GM21576 (cell line): ENCODE data around the gene ELMO1.
"Not testable (repeated sequence)": the region's sequence is repeated elsewhere in the genome, so short reads cannot be mapped to it uniquely, and the experiment has no call there.

Source experiments
- ATAC-seq: cut with Tn5 transposase; IDR thresholded peaks from one replicate; pipeline ENCODE4 v1.9.1; 2021; ENCODE audit warnings: mild to moderate bottlenecking, moderate library complexity; ENCODE audit not compliant: unreplicated experiment

ELMO1 gene

GRCh38 chr7:37150180-37150579 lies 298.5 kb downstream of the ELMO1 start:
- no peak for ATAC-seq

- ATAC-seq = no peak
These were observed 298.9 kb downstream of the ELMO1 start for GRCh38 chr7:37149773-37150124.

DNA sequence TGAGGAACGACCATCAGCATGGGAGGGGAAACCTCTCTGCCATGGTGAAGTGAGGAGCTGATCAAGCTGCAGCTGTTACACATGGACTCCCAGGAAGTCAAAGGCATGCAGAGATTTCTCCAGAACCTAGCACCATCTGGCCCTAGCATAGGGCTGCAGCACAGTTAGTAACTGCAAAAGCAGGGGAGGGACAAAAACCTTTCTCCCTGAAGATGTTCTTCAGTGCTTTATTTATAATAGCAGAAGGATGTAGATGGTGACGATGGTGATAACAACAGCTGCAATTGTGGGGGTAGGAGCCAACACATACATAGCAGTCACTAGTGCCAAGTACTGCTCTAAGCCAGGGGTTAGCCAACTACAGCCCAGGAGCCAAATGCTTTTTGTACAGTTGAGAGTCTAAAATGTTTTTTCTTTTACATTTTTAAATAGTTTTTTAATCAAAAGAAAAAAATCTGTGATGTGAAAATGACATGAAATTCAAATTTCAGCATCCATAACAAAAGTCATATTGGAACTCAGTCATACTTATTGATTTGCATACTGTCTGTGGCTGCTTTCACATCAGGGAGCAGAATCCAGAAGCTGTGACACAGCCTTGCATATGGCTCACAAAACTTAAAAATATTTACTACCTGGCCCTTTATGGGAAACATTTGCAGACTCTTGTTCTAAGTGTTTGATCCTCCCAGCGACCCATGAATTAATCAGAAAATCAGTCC lies 299.5 kb downstream of the ELMO1 start:
- ATAC-seq = peak; percentile 56

GRCh38 chr7:37145682-37146081 lies 303.0 kb downstream of the ELMO1 start:
- ATAC-seq = no peak

DNA sequence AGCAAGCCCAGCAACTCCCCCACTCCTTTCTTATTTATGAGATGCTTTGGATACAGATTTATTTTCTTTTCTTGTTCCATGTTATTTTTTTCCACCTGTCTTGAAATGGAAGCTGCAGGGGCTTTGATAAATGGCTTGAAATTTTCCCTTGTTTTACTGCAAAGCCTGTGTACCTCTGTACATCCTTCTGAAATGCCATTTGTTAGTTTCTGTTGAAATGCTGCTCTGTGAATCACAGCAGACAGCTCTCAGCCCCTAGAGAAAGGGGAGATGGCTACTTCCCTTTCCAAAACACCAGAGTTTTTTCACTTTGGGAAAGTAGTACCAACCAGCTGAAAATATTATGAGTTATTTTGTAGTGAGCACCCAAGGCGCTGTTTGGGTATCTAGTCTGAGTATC lies 304.2 kb downstream of the ELMO1 start:
- ATAC-seq = no peak

- no peak for ATAC-seq
These were observed 305.7 kb downstream of the ELMO1 start for GRCh38 chr7:37142958-37143357.

DNA sequence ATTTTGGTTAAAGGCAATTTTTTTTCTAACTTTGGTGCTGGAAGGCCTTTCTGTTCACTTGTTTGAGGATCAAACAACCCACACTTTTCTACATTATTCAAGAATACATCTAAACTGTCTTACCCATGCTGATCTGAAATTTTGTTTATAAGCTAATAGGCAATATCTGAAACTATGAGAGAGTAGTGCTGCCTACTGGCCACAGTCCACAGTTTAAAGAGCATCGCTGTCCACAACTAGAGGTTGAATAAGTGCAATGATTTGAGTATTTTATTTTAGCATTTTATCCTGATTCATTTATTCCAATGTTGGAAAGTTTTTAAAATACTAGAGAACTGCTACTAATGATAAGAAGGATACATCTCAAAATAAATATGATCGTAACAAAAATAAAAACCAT lies 306.9 kb downstream of the ELMO1 start:
- no peak for ATAC-seq

DNA sequence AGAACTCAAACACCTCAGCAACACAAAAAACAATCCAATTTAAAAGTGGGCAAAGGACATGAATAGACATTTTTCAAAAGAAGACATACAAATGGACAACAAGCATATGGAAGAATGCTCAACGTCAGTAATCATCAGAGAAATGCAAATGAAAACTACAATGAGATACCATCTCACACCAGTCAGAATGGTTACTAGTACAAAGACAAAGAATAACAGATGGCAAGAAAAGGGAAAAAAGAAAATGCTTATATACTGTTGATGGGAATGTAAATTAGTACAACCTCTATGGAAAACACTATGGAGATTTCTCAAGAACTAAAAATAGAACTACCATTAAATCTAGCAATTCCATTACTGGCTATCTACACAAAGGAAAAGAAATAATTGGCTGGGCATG lies 314.8 kb downstream of the ELMO1 start:
- not testable (repeated sequence) for ATAC-seq

GRCh38 chr7:37131855-37132254 lies 316.8 kb downstream of the ELMO1 start:
- no peak for ATAC-seq

DNA sequence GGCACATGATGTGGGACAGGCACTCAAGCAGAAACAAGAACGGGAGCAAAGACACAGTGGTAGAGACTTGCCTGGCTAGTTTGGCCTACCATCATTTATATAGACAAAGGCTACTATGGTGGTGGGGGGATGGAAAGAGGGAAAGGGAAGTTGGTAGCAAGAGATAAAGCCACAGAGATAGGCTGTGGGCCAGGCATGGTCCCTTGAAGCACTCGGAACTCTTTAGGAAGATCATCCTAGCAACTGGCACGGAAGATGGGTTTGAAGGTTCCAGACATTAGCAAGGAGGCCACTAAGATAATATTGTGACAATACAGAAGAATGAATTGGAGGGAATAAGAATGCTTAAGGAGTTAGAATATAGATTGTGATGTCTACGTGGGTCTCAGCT lies 319.6 kb downstream of the ELMO1 start:
- ATAC-seq = no peak

GRCh38 chr7:37128327-37129034 lies 320.2 kb downstream of the ELMO1 start:
- no peak for ATAC-seq

- no peak for ATAC-seq
These were observed 329.3 kb downstream of the ELMO1 start for GRCh38 chr7:37119296-37119860.

DNA sequence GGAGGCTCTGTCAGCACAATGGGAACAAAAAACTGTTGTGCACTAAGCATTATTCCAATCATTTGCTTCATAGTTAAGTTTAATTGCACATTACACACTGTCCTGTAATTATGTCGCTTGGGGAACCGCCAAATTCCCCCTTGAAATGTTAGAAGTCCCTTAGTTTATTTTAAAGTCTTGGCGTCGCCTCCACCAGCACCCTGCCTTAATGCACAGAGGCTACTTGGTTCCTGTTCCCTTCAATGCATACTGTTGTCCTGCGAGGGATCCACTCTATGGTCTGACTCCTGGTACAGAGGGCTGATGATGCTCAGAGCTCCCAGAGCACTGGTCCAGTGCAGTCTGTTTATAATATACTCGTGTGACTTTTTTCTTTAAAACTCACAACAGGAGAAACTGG lies 330.7 kb downstream of the ELMO1 start:
- ATAC-seq = no peak

GRCh38 chr7:37117292-37117691 lies 331.4 kb downstream of the ELMO1 start:
- no peak for ATAC-seq

- no peak for ATAC-seq
These were observed 332.5 kb downstream of the ELMO1 start for GRCh38 chr7:37116093-37116701.

DNA sequence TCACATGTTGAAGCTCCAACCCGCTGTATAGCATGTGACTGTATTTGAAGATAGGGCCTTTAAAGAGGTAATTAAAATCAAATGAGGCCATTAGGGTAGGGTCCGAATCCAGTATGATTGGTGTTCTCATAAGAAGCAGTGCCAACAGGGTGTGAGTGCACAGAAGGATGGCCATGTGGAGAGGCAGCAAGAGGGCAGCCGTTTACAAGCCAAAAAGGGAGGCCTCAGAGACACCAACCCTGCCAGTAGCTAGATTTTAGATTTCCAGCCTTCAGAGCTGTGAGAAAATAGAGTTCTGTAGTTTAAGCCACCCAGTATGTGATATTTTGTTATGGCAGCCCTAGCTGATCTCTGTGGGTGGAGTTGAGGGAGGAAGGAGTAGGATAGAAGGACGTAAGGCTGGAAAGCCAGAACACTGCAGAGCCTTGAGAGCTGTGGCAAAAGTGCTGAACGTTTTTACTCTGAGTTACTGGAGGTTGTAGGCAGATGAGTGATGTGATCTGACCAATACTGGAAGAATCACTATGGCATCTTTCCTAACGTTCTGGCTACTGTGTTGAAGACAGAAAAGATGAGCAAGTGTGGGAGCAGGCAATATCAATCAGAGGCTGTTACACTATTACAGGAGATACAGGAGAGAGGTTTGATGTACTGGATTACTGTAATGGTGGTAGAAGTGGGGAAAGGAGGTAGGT lies 334.9 kb downstream of the ELMO1 start:
- no peak for ATAC-seq

- no peak for ATAC-seq
These were observed 335.8 kb downstream of the ELMO1 start for GRCh38 chr7:37112876-37113275.

DNA sequence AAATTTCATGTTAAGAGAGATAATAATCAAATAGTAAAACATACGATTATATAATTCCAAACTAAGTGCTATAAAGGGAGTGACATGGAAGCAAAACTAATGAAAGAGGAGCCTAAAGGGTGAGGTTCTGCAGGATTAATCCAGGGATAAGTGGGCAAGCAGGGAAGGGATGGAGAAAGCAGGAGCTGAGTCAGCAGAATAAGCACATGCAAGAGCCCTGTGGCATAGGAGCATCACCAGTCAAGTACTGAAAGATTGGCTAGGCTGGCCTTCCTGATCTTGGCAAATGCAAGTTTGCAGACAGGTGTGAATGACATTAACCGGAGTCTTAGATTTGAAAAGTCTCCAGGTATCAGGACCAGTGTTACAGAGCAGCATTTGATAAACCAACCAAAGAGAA lies 336.4 kb downstream of the ELMO1 start:
- no peak for ATAC-seq

DNA sequence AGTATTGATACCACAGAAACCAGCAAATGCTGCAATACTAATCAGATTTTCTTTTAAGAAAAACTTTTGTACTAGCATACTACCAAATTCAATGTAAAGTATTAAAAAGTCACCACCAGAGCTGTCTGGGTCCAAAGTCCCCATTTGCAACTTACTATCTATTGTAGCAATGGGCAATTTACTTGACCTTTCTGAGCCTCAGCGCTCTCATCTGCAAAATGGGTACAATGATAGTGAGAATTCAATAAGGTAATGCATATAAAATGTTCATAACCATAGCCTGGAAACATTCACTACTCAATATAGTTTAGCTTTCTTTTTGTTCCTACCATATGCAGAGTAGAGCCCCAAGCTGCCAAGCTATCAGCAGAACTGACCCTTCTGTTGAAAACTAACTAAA lies 337.2 kb downstream of the ELMO1 start:
- no peak for ATAC-seq

- ATAC-seq = no peak
These were observed 337.8 kb downstream of the ELMO1 start for GRCh38 chr7:37110660-37111424.

GRCh38 chr7:37109843-37110242 lies 338.8 kb downstream of the ELMO1 start:
- no peak for ATAC-seq
